Islet of Langerhans (tissue), 1 donor: ENCODE measurements around the gene MACROD2.
"Not testable (repeated sequence)": the region's sequence is repeated elsewhere in the genome, so short reads cannot be mapped to it uniquely, and the experiment has no call there.

Experiments used
- FAIRE-seq: peaks from one replicate; lab custom pipeline; 2011; peaks lifted over from hg19 to GRCh38; lab: Jason Lieb, UNC

MACROD2 gene

GRCh38 chr20:15461938-15462337 is 1466.6 kb downstream of the MACROD2 start:
- FAIRE-seq, result no peak

- FAIRE-seq, result no peak
These were observed 1480.2 kb downstream of the MACROD2 start for GRCh38 chr20:15475483-15475882.

GRCh38 chr20:15476186-15476585 is 1480.9 kb downstream of the MACROD2 start:
- FAIRE-seq, result no peak

- no peak for FAIRE-seq
These were observed 1481.5 kb downstream of the MACROD2 start for GRCh38 chr20:15476781-15477180.

- no peak for FAIRE-seq
These were observed 1487.2 kb downstream of the MACROD2 start for GRCh38 chr20:15482525-15482924.

GRCh38 chr20:15485519-15485918 is 1490.2 kb downstream of the MACROD2 start:
- no peak for FAIRE-seq

- no peak for FAIRE-seq
These were observed 1491.7 kb downstream of the MACROD2 start for GRCh38 chr20:15487030-15487429.

- no peak for FAIRE-seq
These were observed 1492.4 kb downstream of the MACROD2 start for GRCh38 chr20:15487682-15488081.

- FAIRE-seq, result no peak
These were observed 1496.3 kb downstream of the MACROD2 start for GRCh38 chr20:15491575-15491974.

- no peak for FAIRE-seq
These were observed 1499.5 kb downstream of the MACROD2 start for GRCh38 chr20:15494851-15495250.

GRCh38 chr20:15496501-15497039 is 1501.3 kb downstream of the MACROD2 start:
- no peak for FAIRE-seq

- no peak for FAIRE-seq
These were observed 1503.6 kb downstream of the MACROD2 start for GRCh38 chr20:15498926-15499325.

- FAIRE-seq, result no peak
These were observed 1511.0 kb downstream of the MACROD2 start for GRCh38 chr20:15506311-15506710.

GRCh38 chr20:15507151-15507550 is 1511.8 kb downstream of the MACROD2 start:
- no peak for FAIRE-seq

- FAIRE-seq, result no peak
These were observed 1516.2 kb downstream of the MACROD2 start for GRCh38 chr20:15511551-15511950.

GRCh38 chr20:15512916-15513315 is 1517.6 kb downstream of the MACROD2 start:
- FAIRE-seq, result no peak

GRCh38 chr20:15515691-15516090 is 1520.4 kb downstream of the MACROD2 start:
- FAIRE-seq, result no peak

GRCh38 chr20:15520930-15521524 is 1525.7 kb downstream of the MACROD2 start:
- no peak for FAIRE-seq

GRCh38 chr20:15523400-15523799 is 1528.1 kb downstream of the MACROD2 start:
- FAIRE-seq, result no peak

- no peak for FAIRE-seq
These were observed 1533.2 kb downstream of the MACROD2 start for GRCh38 chr20:15528391-15529111.

GRCh38 chr20:15535863-15536262 is 1540.5 kb downstream of the MACROD2 start:
- no peak for FAIRE-seq

GRCh38 chr20:15537200-15537599 is 1541.9 kb downstream of the MACROD2 start:
- not testable (repeated sequence) for FAIRE-seq

GRCh38 chr20:15542655-15543054 is 1547.3 kb downstream of the MACROD2 start:
- no peak for FAIRE-seq

- FAIRE-seq, result no peak
These were observed 1549.4 kb downstream of the MACROD2 start for GRCh38 chr20:15544742-15545141.
